KG1 (cell line): Measurements from ENCODE around the gene PROK1.
A peak's percentile ranks its signal among the peaks of the same experiment; 100 is the strongest.

ENCODE experiments used
- DNase-seq: peaks from one replicate; lab custom pipeline; 2025; lab: John Stamatoyannopoulos, UW

The PROK1 gene

DNA sequence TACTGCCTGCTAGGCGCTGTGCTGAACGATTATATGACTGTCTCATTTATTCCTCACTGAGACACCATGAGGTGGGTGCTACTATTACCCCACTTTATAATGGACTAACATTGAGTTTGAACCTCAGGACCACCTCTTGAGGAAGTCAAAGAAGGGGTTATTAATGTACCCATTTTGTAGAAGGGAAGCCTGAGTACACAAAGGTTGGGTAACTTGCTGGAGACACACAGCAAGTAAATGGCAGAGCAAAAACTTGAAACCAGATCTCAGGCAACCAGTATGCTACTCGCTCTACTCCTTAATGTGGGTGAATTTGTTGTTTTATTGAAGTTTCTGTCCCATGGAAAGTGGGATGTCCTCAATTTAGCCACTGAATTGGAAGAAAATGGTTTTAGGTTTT, 37.9 kb downstream of the PROK1 start:
- DNase-seq: no peak

DNA sequence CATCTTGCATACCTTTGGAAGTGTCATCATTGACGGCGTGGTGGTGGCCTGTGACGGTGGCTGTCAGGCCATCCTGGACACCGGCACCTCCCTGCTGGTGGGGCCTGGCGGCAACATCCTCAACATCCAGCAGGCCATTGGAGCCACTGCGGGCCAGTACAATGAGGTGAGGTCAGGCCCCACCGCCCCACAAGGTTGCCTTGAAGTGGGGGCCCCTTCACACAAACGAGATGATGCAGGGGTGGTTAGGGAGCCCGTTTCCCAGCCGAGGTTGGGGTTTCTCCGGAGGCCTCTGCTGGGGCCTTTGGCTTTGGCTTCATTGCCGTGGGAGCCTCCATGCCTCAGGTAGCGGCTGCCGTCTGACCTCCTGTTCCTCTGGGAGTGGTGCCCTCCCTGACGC, 38.5 kb downstream of the PROK1 start:
- no peak for DNase-seq

DNA sequence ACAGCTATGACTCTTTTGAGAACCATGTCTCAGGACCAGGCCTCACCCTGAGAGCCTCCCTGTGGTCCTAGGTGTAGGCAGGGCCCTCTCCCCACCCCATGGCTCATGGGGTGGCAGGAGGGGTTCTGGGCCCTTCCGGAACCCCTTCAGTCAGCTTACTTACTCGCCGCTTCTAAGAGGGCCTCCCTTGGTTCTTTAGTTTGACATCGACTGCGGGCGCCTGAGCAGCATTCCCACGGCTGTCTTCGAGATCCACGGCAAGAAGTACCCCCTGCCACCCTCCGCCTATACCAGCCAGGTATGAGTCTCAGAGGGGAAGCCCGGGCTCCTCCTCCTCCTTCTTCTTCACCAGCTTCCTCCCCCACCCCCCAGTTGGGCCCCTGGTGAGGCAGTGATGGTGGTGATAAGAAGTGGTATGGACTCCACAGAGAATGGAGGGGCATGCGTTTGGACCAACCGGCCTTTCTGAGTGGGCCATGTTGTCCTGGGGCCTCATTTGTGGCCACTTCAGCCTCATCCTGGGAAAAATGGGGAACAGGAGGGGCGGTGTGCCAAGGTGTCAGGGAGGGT, 39.1 kb downstream of the PROK1 start:
- no peak for DNase-seq

DNA sequence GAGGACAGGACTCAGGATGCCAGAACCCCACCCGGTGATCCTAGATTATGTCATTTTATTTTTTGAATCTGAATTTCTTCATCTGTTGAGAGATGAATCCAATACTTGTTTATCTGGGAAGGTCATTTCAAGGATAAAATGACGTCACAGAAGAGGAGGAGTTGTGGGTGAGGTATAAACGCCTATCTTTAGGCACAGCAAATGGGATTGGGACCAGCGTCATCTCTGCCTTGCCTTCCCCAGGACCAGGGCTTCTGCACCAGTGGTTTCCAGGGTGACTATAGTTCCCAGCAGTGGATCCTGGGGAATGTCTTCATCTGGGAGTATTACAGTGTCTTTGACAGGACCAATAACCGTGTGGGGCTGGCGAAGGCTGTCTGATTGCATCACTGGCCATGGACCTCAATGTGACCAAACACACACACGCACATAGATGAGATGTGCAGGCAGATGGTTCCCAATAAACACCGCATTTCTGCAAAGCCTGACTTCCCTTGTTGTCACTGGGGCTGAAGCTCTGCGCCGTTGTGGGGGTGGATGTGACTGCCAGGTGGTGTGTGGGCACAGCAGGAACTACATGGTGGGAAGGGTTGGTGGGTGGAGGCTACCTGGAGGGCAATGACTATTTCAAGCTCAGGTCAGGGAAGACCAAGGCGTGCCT, 40.0 kb downstream of the PROK1 start:
- DNase-seq: no peak

DNA sequence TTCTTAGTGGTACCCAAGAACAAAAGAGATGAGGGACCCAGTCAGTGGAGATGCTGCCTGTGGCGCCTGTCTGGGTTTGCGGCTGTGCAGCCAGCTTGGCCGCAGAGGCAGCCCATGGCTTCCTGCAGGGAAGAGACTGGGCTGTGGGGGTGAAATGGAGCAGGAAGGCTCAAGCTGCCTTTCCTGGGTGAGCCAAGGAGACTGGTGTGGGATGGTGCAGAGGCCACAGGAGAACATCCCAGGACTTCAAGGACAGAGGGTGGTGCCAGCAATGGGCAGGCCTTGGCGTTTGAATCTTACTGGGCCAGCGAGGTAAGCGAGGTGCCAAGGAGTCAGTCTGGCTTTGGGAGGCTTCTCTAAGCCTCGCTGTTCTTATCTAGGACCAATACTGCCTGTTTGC, 41.6 kb downstream of the PROK1 start:
- no peak for DNase-seq

DNA sequence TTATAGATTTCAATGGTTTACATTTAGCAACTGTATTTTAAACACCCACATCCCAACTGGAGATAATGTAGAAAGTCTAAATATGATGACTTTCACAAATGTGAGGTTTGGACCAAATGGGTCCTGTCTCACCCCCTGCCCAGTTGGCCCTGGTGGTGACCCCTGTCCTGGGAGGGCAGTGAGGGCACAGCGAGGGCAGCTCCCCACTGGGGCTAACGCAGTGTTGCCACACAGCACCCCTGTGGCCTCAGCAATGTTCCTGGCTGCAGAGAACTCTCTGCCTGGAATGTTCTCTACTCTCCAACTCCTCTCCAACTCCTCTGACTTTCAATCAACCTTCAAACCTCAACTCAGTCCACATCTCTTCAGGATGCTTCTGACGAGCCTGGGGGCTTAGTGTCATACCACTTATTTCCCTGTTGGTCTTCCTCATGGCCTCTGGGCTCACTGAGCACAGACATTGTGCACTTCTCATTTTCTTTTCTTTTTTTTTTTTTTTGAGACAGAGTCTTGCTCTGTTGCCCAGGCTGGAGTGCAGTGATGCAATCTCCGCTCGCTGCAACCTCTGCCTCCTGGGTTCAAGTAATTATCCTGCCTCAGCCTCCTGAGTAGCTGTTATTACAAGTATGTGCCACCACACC, 42.2 kb downstream of the PROK1 start:
- DNase-seq: no peak

DNA sequence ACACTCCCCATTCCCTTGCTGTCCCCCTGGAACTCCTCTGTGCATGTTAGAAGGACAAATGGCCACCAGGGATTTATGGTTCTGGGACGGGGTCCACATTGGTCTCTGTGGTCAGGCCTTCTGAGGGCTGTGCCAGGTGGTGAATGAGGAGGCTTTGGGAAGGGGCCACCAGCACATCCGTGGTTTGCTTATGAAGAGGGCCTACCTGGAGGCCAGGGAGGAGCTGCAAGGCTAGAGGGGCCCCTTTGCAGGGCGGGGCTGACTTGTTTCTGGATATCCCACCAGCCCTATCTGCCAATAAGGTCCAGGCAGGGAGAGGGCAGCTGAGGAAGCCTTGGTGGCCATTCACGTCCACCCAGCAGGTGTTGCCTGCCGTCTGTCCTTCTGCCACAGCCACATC, 43.1 kb downstream of the PROK1 start:
- DNase-seq: no peak

DNA sequence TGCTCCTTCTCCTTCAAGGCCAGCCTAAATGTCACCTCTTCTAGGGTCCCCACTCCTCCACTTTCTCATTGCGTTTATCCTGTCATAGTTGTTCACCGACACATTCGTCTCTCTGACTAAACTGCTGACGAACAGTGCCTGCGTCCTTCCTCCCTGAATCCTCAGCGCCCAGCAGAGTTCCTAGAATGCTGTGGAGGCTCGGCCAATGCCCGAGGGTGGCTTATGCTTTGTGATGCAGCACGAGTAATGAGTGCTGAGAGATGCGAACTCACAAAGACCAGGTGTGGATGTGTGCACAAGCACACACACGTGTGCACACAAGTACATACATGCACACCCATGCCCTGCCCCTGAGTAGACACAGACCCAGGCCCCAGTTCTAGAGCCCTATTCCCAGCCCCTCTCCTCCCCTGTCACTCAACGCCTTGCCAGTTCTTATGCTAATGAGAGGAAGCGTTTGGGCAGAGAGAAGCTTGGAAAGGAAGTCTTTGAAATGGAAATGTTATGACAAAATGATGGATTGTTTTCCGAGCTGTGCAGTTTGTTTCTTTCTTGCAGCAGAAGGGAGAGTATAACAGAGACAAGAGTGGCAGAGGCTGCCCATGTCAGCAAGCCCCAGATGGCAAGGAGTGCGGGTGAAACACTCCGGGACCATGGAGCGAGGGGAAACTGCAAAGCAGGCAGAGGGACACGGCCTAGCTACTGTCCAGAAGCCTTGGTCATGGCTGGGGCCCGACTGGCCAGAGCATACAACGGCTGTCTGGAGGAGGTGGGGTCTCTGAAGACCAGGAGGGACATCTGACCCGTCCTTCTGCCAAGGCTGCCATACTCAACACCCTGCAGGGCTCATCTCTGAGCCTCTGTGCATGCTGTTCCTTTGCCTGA, 43.8 kb downstream of the PROK1 start:
- DNase-seq: no peak

DNA sequence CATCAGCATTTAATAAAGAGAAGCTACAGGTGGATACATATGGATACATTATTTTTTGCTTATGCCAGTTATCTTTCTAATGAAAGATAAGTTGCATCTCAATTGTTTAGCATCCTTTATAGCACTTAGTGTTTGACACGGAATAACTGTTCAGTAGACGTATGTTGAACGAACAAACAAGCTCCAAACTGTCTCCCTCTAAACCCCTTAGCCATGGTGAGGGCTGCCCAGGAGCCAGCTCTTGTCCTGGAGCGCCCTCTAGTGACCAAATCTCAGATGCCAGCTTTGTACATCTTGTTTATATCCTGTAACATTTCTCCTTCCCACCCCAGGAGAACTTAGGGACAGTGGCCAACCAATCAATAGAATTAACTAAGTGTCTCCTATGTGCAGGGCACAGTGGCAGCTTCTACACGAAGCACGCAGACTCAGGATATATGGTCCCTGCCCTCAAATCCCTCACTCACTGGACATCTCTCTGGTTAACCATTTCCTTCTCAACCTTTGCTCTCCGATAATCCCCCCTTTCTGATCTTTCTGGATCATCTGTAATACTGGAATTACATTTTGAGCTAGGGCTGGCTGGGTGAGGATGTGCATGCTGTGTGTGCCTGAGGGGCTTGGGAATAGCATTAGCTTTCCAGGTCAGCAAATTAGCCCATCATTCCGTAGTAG, 45.1 kb downstream of the PROK1 start:
- DNase-seq: peak; percentile 68

DNA sequence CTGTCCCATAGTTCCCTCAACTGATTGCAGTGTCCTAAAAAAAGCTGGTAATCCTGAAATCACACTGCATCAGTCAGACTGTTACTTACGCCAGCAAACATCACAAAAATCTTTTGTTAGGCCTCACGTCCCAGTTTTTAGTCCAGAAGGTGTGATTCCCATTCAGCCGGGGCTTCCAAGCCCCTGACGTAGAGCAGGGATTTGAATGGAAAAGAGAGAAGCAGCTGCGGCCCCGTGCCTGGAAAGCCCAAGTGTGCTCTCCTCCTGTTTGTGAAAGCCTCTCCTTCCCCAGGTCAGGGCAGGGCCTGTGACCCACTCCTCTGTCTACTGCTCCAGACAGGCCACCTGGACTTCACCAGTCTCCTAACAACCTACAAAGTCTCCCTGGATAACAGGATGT, 47.3 kb downstream of the PROK1 start:
- no peak for DNase-seq

DNA sequence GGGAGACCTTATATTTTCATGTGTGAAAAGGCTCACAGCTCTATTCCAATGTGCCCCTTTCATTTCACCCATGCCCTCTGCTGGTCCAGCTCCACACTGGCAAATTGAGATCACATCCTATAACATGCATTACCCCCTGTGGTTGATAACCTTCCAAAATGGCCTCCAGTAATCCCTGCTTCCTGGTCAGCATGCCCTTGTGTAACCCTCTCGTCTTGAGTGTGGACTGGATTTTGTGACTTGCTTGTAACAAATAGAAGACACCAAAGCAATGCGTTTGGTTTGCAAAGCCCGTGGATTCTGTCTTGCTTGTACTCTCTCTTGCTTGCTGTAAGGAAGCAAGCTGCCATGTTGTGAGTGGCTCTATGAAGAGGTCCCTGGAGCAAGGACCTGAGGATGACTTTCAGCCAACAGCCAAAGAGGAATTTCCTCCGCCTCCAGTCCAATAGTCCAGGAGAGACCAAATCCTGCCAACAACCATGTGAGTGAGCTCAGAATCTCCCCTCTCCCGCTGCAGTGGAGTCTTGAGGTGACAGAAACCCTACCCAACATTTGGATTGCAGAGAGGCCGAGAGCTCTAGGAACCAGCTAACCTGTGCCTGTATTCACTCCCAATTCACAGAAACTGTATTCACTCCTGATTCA, 50.7 kb downstream of the PROK1 start:
- DNase-seq: no peak

DNA sequence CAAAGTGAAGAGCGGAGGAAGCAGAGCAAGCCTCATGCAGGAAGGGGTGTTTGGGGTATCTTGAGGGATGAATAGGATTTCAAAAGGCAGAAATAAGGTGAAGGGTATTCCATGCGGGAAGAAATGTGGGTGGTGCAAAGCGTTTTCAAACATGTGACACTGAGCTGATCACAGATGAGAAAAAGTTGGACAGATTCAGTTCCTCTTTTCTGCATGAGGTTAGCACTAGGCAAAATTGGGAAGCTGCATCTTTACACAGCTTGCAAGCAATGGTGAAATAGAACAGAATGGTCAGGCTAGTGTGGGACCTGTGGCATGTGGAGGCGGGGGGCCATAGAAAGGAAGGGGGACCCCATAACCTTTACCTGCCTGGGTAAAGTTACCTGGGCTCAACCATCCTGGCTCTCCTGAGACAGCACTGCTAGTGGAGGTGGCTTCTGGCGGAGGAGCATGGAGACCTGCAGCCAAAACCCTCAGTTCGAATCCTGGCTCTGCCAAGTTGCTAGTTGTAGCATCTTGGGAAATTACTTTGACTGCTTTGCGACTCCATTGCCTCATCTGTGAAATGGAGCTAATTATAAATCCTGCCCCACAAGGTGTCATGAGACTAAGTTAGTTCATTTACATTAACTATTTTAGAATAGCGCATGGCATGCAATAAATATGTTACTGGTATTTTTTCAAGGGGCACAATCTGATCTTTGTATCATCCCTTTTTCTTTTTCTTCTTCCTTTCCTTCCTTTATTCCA, 51.6 kb downstream of the PROK1 start:
- DNase-seq: peak; percentile 30

DNA sequence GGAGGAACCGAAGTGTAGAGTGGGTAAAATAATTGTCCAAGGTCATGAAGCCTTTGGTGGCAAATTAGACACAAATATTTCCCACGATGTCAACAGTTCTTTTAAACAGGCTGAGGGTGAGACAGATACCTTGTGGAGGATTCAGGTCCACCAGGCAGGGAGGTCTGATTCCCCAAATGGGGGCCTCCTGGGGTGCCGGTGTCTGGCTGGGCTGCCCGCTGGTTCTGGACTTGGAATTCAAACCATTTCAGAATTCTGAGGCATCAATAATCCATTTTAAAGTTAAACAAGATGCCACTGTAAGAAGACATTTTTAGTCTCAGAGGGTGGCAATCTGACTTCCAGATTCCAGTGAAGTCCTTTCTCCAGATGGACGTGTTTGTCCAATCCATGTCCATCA, 52.5 kb downstream of the PROK1 start:
- DNase-seq: no peak

DNA sequence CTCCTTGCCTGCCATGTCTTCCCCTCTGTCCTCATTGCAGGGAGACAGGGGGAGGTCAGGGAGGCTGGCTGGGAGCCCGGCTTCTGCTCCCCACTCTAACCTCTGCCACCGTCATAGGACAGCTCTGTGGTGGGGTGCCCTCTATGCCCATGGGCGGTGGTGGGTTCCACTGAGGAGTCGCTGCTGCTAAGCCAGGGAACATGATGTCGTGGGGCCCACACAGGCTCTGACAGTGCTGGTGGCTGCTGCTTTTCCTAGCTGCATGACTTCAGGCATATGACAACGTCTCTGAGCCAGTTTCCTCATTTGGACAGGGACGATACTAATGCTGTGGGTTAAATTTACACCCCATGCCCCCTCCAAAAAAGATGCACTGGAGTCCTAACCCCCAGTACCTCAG, 53.3 kb downstream of the PROK1 start:
- no peak for DNase-seq

DNA sequence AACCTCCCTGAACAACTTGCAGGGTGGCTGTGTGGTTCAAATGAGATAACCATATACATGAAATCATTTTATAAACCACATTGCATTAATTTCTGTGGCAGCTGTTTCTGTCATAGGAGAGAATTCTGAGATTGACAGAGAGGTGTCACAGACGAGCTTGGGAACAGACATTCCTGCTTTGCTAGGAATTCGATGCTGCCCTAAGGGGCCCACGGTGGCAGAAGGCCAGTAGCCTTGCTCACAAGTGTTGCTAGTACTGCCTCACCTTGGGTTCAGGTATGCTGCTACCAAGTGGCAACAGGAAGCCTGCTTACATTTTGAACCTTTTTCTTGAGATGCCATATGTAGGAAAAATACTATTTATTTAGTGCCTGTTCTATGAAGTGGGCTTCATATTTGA, 54.6 kb downstream of the PROK1 start:
- DNase-seq: no peak

DNA sequence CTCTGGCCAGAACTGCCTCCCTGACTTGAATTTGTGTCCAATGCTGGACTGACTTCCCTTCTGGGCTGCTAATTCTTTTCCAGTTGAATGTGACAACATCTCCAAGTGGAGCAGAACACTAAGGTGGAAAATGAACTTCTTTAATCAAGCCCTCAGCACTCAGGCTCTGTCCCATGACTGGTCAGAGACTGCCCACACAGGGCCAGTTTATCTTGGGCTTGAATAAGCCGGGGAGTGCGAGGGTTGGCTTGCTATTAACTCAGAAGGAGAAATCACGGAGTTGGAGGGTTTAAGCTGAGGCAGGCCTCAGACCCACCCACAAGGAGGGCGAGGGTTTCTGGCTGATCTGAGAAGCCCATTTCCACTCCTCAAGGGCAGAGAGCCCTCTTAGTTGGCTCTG, 55.6 kb downstream of the PROK1 start:
- DNase-seq: no peak
